DMS53 treated with DMSO at 0.1 percent for 48 hours (cell line): ENCODE results near the gene CFL1.
"Not testable (repeated sequence)": the region's sequence is repeated elsewhere in the genome, so short reads cannot be mapped to it uniquely, and the experiment has no call there.

Source experiments
- DNase-seq: peaks from one replicate; lab custom pipeline; 2025; ENCODE audit not compliant: unreplicated experiment; lab: John Stamatoyannopoulos, UW

CFL1 gene

GRCh38 chr11:65859812-65860277 lies 1.9 kb upstream of the CFL1 start:
- no peak for DNase-seq

GRCh38 chr11:65859095-65859811 lies 1.3 kb upstream of the CFL1 start:
- peak; percentile 97 for DNase-seq

- peak; percentile 83 for DNase-seq
Measured at GRCh38 chr11:65858681-65859087, 704 bp upstream of the CFL1 start.

- DNase-seq: no peak
Measured at GRCh38 chr11:65857500-65857852, 504 bp downstream of the CFL1 start.

GRCh38 chr11:65856689-65857499 lies 1.1 kb downstream of the CFL1 start:
- DNase-seq: peak; percentile 37

- no peak for DNase-seq
Measured at GRCh38 chr11:65855927-65856363, 2.0 kb downstream of the CFL1 start.

GRCh38 chr11:65854852-65855837 lies 2.8 kb downstream of the CFL1 start:
- no peak for DNase-seq

GRCh38 chr11:65854161-65854592 lies 3.8 kb downstream of the CFL1 start:
- no peak for DNase-seq

GRCh38 chr11:65853246-65853979 lies 4.6 kb downstream of the CFL1 start:
- DNase-seq: no peak

- no peak for DNase-seq
Measured at GRCh38 chr11:65852508-65853245, 5.3 kb downstream of the CFL1 start.

- DNase-seq: no peak
Measured at GRCh38 chr11:65851811-65852507, 6.0 kb downstream of the CFL1 start.

GRCh38 chr11:65851083-65851579 lies 6.8 kb downstream of the CFL1 start:
- no peak for DNase-seq

GRCh38 chr11:65850217-65851082 lies 7.5 kb downstream of the CFL1 start:
- DNase-seq: no peak

- DNase-seq: no peak
Measured at GRCh38 chr11:65849771-65850216, 8.2 kb downstream of the CFL1 start.

GRCh38 chr11:65849366-65849765 lies 8.6 kb downstream of the CFL1 start:
- DNase-seq: no peak

GRCh38 chr11:65848693-65849092 lies 9.3 kb downstream of the CFL1 start:
- not testable (repeated sequence) for DNase-seq

GRCh38 chr11:65847746-65848145 lies 10.2 kb downstream of the CFL1 start:
- no peak for DNase-seq
